WTC11 (cell line): ENCODE results near the gene RAB40B. TPM values are rescaled to one million over a fixed set of nuclear protein-coding genes. Genes with fewer than 3 reads are reported as not detected.

Experiments
- ATAC-seq: fragments of 200-7000 bp; cut with Tn5 transposase; 2 replicates; pipeline ENCODE4 v1.10.0; 2021; ENCODE audit warnings: mild to moderate bottlenecking, moderate library complexity
- CTCF ChIA-PET: fragments of 300-600 bp; sonication (Branson Sonifier 250); formaldehyde crosslinking; loops from one replicate; lab custom pipeline; 2021; ENCODE audit warnings: antibody characterized with exemption; lab: Charles Lee
- POLR2A ChIA-PET: fragments of 350-600 bp; sonication (Branson Sonifier 250); formaldehyde crosslinking; loops from one replicate; lab custom pipeline; 2021; ENCODE audit warnings: antibody characterized with exemption; lab: Charles Lee
- DNase-seq: peaks from one replicate; pipeline ENCODE4 v3.0.0; 2021; ENCODE audit warnings: low spot score
- H3K27ac Mint-ChIP-seq: 2 replicates; pipeline ENCODE4 v1.8.0; 2021; ENCODE audit warnings: mixed read lengths
- H3K27me3 Mint-ChIP-seq: 2 replicates; pipeline ENCODE4 v1.8.0; 2021; ENCODE audit warnings: low read depth, mild to moderate bottlenecking, moderate library complexity, mixed read lengths
- H3K36me3 Mint-ChIP-seq: 2 replicates; pipeline ENCODE4 v1.8.0; 2021; ENCODE audit warnings: mixed read lengths
- H3K4me1 Mint-ChIP-seq: 2 replicates; pipeline ENCODE4 v1.8.0; 2022; ENCODE audit warnings: mixed read lengths
- H3K4me3 Mint-ChIP-seq: 2 replicates; pipeline ENCODE4 v1.8.0; 2021; ENCODE audit warnings: mild to moderate bottlenecking, moderate library complexity, mixed read lengths
- H3K9me3 Mint-ChIP-seq: 2 replicates; pipeline ENCODE4 v1.8.0; 2021; ENCODE audit warnings: mixed read lengths
- AFF4 ChIP-seq: sonication (generic); formaldehyde crosslinking; IDR thresholded peaks from 2 replicates; pipeline ENCODE4 v1.8.1; 2023; ENCODE audit warnings: mild to moderate bottlenecking, missing genetic modification reagents, borderline replicate concordance
- CBFB ChIP-seq: sonication (generic); formaldehyde crosslinking; IDR thresholded peaks from 2 replicates; pipeline ENCODE4 v1.8.1; 2022; ENCODE audit warnings: mild to moderate bottlenecking, low read depth, missing genetic modification reagents
- CREB1 ChIP-seq: sonication (generic); formaldehyde crosslinking; IDR thresholded peaks from 2 replicates; pipeline ENCODE4 v1.8.0; 2023; ENCODE audit warnings: mild to moderate bottlenecking, missing genetic modification reagents
- CREM ChIP-seq: sonication (generic); formaldehyde crosslinking; IDR thresholded peaks from 2 replicates; pipeline ENCODE4 v1.8.1; 2022; ENCODE audit warnings: mild to moderate bottlenecking, missing genetic modification reagents, moderate library complexity
- ESRRA ChIP-seq: sonication (generic); formaldehyde crosslinking; IDR thresholded peaks from 2 replicates; pipeline ENCODE4 v1.8.1; 2022; ENCODE audit warnings: mild to moderate bottlenecking, missing genetic modification reagents, borderline replicate concordance
- FOXK1 ChIP-seq: sonication (generic); formaldehyde crosslinking; IDR thresholded peaks from 2 replicates; pipeline ENCODE4 v1.8.0; 2022; ENCODE audit warnings: mild to moderate bottlenecking, moderate library complexity, missing genetic modification reagents
- FOXP1 ChIP-seq: sonication (generic); formaldehyde crosslinking; IDR thresholded peaks from 2 replicates; pipeline ENCODE4 v1.8.0; 2022; ENCODE audit warnings: missing genetic modification reagents, mild to moderate bottlenecking, moderate library complexity, borderline replicate concordance
- FOXP4 ChIP-seq: sonication (generic); formaldehyde crosslinking; IDR thresholded peaks from 2 replicates; pipeline ENCODE4 v1.8.0; 2022; ENCODE audit warnings: mild to moderate bottlenecking, missing genetic modification reagents
- GABPB1 ChIP-seq: sonication (generic); formaldehyde crosslinking; IDR thresholded peaks from 2 replicates; pipeline ENCODE4 v1.8.1; 2023; ENCODE audit warnings: mild to moderate bottlenecking, missing genetic modification reagents
- HMGXB4 ChIP-seq: sonication (generic); formaldehyde crosslinking; IDR thresholded peaks from 2 replicates; pipeline ENCODE4 v1.8.1; 2023; ENCODE audit warnings: mild to moderate bottlenecking, moderate library complexity, missing genetic modification reagents
- JUN ChIP-seq: sonication (generic); formaldehyde crosslinking; IDR thresholded peaks from 2 replicates; pipeline ENCODE4 v1.8.0; 2023; ENCODE audit warnings: mild to moderate bottlenecking, missing genetic modification reagents
- NFYB ChIP-seq: sonication (generic); formaldehyde crosslinking; conservative IDR thresholded peaks from 2 replicates; pipeline ENCODE4 v1.8.0; 2022; ENCODE audit warnings: low read depth, missing genetic modification reagents
- RORB ChIP-seq: fragments of 250-450 bp; sonication (Bioruptor Pico); IDR thresholded peaks from 2 replicates; pipeline ENCODE4 v1.9.0; 2021; ENCODE audit warnings: mild to moderate bottlenecking
- SOX15 ChIP-seq: fragments of 250-450 bp; sonication (Bioruptor Pico); IDR thresholded peaks from 2 replicates; pipeline ENCODE4 v1.9.0; 2021; ENCODE audit warnings: mild to moderate bottlenecking
- ZNF138 ChIP-seq: sonication (generic); formaldehyde crosslinking; conservative IDR thresholded peaks from 2 replicates; pipeline ENCODE4 v1.8.1; 2022; ENCODE audit warnings: mild to moderate bottlenecking, moderate library complexity, missing genetic modification reagents
- total RNA-seq: library from RNA; stranded (reverse); gene quantifications from 3 replicates; pipeline ENCODE4 v1.2.3, GENCODE V29; 2021
- TF ChIP-seq, protein P1 (sequence below): sonication (generic); formaldehyde crosslinking; conservative IDR thresholded peaks from 2 replicates; pipeline ENCODE4 v1.8.1; 2022; ENCODE audit warnings: mild to moderate bottlenecking, missing genetic modification reagents
- TF ChIP-seq, protein P2 (sequence below): sonication (generic); formaldehyde crosslinking; IDR thresholded peaks from 2 replicates; pipeline ENCODE4 v1.8.0; 2022; ENCODE audit warnings: mild to moderate bottlenecking, missing genetic modification reagents
- TF ChIP-seq, protein P3 (sequence below): sonication (generic); formaldehyde crosslinking; IDR thresholded peaks from 2 replicates; pipeline ENCODE4 v1.8.0; 2022; ENCODE audit warnings: mild to moderate bottlenecking, missing genetic modification reagents
- TF ChIP-seq, protein P4 (sequence below): sonication (generic); formaldehyde crosslinking; IDR thresholded peaks from 2 replicates; pipeline ENCODE4 v1.8.1; 2023; ENCODE audit warnings: mild to moderate bottlenecking, missing genetic modification reagents

RAB40B gene
- total RNA-seq, 1 experiment from 2014 or later: 3.1 TPM

- TF ChIP-seq CREB1 (CRISPR knock-in tag): no peak
- TF ChIP-seq, protein P1, sequence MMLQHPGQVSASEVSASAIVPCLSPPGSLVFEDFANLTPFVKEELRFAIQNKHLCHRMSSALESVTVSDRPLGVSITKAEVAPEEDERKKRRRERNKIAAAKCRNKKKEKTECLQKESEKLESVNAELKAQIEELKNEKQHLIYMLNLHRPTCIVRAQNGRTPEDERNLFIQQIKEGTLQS (CRISPR knock-in tag): no peak
- no peak for TF ChIP-seq SOX15 (CRISPR knock-in tag)
- no peak for TF ChIP-seq GABPB1
- TF ChIP-seq CBFB: no peak
- TF ChIP-seq HMGXB4: no peak
- TF ChIP-seq ZNF138 (CRISPR knock-in tag): no peak
- TF ChIP-seq, protein P2, sequence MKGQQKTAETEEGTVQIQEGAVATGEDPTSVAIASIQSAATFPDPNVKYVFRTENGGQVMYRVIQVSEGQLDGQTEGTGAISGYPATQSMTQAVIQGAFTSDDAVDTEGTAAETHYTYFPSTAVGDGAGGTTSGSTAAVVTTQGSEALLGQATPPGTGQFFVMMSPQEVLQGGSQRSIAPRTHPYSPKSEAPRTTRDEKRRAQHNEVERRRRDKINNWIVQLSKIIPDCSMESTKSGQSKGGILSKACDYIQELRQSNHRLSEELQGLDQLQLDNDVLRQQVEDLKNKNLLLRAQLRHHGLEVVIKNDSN (CRISPR knock-in tag): no peak
- TF ChIP-seq CREM: no peak
- no peak for ATAC-seq
- ChIA-PET CTCF (no interaction called here), POLR2A (no interaction called here)
- Mint-ChIP-seq H3K27ac (no peak overlapping the region), H3K36me3 (peaks cover 1% of the 10 kb centered on the region), H3K4me1 (no peaks in the 10 kb centered on the region), H3K4me3 (peak overlapping the region; percentile 76), H3K9me3 (peaks cover 4% of the 10 kb centered on the region), H3K27me3 (peaks cover 54% of the 10 kb centered on the region)
- DNase-seq: no peak
Measured at GRCh38 chr17:82699551-82699950, 1.1 kb upstream of the RAB40B start.

GRCh38 chr17:82698974-82699442 lies 510 bp upstream of the RAB40B start:
- ChIA-PET CTCF (interaction anchor here (1.0 kb wide), 1 partner anchor 83 kb away, joined by 3 read pairs; no protein-coding TSS in a partner anchor), POLR2A (no interaction called here)
- peaks cover 58% of the 10 kb centered on the region for H3K27me3 Mint-ChIP-seq
- H3K4me3 Mint-ChIP-seq: peak overlapping the region; percentile 76
- peaks cover 4% of the 10 kb centered on the region for H3K36me3 Mint-ChIP-seq
- DNase-seq: no peak
- TF ChIP-seq JUN (no peak), FOXK1 (CRISPR knock-in tag) (peak; percentile 77; the same call in 1 of the 2 replicates), AFF4 (CRISPR knock-in tag) (no peak), FOXP1 (0 out of 2 replicates have a peak, but pooled peaks have one; percentile 20), FOXP4 (CRISPR knock-in tag) (peak; percentile 65; the same call in 1 of the 2 replicates), NFYB (CRISPR knock-in tag) (no peak)
- TF ChIP-seq, all 79 proteins: peak for 3
- Mint-ChIP-seq H3K4me1 (no peaks in the 10 kb centered on the region), H3K9me3 (peaks cover 8% of the 10 kb centered on the region), H3K27ac (no peak overlapping the region)
- ATAC-seq: peak; percentile 12

- ATAC-seq: no peak
- TF ChIP-seq, protein P3, sequence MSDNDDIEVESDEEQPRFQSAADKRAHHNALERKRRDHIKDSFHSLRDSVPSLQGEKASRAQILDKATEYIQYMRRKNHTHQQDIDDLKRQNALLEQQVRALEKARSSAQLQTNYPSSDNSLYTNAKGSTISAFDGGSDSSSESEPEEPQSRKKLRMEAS (CRISPR knock-in tag): no peak
- no peak for TF ChIP-seq RORB
- TF ChIP-seq, protein P4, sequence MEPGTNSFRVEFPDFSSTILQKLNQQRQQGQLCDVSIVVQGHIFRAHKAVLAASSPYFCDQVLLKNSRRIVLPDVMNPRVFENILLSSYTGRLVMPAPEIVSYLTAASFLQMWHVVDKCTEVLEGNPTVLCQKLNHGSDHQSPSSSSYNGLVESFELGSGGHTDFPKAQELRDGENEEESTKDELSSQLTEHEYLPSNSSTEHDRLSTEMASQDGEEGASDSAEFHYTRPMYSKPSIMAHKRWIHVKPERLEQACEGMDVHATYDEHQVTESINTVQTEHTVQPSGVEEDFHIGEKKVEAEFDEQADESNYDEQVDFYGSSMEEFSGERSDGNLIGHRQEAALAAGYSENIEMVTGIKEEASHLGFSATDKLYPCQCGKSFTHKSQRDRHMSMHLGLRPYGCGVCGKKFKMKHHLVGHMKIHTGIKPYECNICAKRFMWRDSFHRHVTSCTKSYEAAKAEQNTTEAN (CRISPR knock-in tag): no peak
- no peak for TF ChIP-seq ESRRA (CRISPR knock-in tag)
- TF ChIP-seq HMGXB4: no peak
Measured at GRCh38 chr17:82697808-82698064, 762 bp downstream of the RAB40B start.

More at GRCh38 chr17:82697808-82698064, 762 bp downstream of the RAB40B start:
- peaks cover 8% of the 10 kb centered on the region for H3K9me3 Mint-ChIP-seq
- ChIA-PET CTCF (interaction anchor here (0.9 to 2.0 kb wide), 5 partner anchors 14 to 70 kb away, joined by 3 to 9 read pairs (median 3); no protein-coding TSS in a partner anchor), POLR2A (no interaction called here)
- peaks cover 4% of the 10 kb centered on the region for H3K36me3 Mint-ChIP-seq
- H3K4me3 Mint-ChIP-seq: peak overlapping the region; percentile 60
- peaks cover 58% of the 10 kb centered on the region for H3K27me3 Mint-ChIP-seq
- DNase-seq: no peak
- H3K27ac Mint-ChIP-seq: no peak overlapping the region
- no peaks in the 10 kb centered on the region for H3K4me1 Mint-ChIP-seq
